ENCODE data around the gene ANXA2R. TPM values are rescaled to one million over a fixed set of nuclear protein-coding genes. Genes with fewer than 3 reads are reported as not detected.
A peak's percentile ranks its signal among the peaks of the same experiment; 100 is the strongest.

The ANXA2R gene
- total RNA-seq, 1 donor from 2014 or later, result 0.93 TPM

GRCh38 chr5:43019291-43019613, 20.9 kb downstream of the ANXA2R start:
- H3K9me3 Mint-ChIP-seq, result no peaks in the 10 kb centered on the region
- peak overlapping the region; percentile 90 for H3K4me3 Mint-ChIP-seq
- H3K36me3 Mint-ChIP-seq (ENCODE audit: low read depth), result peaks cover 5% of the 10 kb centered on the region
- no peaks in the 10 kb centered on the region for H3K27me3 Mint-ChIP-seq (ENCODE audit: insufficient read depth)
- H3K27ac Mint-ChIP-seq, result peak overlapping the region; percentile 97
- H3K4me1 Mint-ChIP-seq (ENCODE audit: low read depth), result peaks cover 46% of the 10 kb centered on the region
- DNase-seq (ENCODE audit: low spot score), result no peak
- intact Hi-C loops (cut with micrococcal nuclease), result loop anchor here (10.0 kb wide), 1 partner anchor 1144 kb away; the partner anchor contains the start of gene OXCT1

GRCh38 chr5:43017428-43017815, 22.7 kb downstream of the ANXA2R start:
- peaks cover 46% of the 10 kb centered on the region for H3K4me1 Mint-ChIP-seq (ENCODE audit: low read depth)
- no peak for DNase-seq (ENCODE audit: low spot score)
- H3K27me3 Mint-ChIP-seq (ENCODE audit: insufficient read depth), result no peaks in the 10 kb centered on the region
- peak overlapping the region; percentile 97 for H3K27ac Mint-ChIP-seq
- H3K4me3 Mint-ChIP-seq, result peak overlapping the region; percentile 90
- peaks cover 1% of the 10 kb centered on the region for H3K36me3 Mint-ChIP-seq (ENCODE audit: low read depth)
- intact Hi-C loops (cut with micrococcal nuclease), result loop anchor here (1.0 to 10.0 kb wide), 3 partner anchors 8 to 1143 kb away; partner anchors contain the start of gene OXCT1
- H3K9me3 Mint-ChIP-seq, result no peaks in the 10 kb centered on the region

DNA sequence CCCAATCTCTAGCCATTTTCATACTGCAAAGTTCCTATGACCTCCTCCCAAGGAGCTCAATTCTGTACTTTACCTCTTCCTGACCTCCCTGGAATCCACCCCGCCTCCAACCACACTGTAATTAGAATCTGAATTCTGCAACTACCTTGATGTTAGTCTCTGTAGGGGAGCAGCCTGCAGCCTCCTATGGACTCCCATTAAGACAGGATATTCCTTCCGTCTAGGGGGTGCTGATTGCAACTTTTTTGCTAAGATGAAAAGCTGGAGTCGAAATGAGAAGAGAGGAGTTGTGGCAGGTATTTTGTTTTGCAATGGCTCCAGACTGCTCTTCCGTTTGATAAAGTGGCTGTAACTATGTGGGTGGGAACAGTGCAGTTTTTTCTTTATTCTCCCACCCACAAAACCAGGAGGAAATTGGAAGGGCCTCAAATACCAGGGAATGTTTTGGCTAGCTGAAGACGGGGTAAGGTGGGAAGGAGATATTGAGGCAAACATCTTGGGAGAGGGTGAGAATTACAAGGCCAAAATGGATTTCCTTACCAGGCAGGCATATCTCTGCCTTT, 23.8 kb downstream of the ANXA2R start:
- peaks cover 1% of the 10 kb centered on the region for H3K36me3 Mint-ChIP-seq (ENCODE audit: low read depth)
- H3K27me3 Mint-ChIP-seq (ENCODE audit: insufficient read depth), result no peaks in the 10 kb centered on the region
- H3K4me1 Mint-ChIP-seq (ENCODE audit: low read depth), result peaks cover 49% of the 10 kb centered on the region
- no peaks in the 10 kb centered on the region for H3K9me3 Mint-ChIP-seq
- intact Hi-C loops (cut with micrococcal nuclease), result loop anchor here (10.0 kb wide), 1 partner anchor 1141 kb away; the partner anchor contains the start of gene OXCT1
- no peak for DNase-seq (ENCODE audit: low spot score)
- H3K27ac Mint-ChIP-seq, result peak overlapping the region; percentile 58
- H3K4me3 Mint-ChIP-seq, result peak overlapping the region; percentile 90

- no peak overlapping the region for H3K27ac Mint-ChIP-seq
- peaks cover 56% of the 10 kb centered on the region for H3K4me1 Mint-ChIP-seq (ENCODE audit: low read depth)
- no peaks in the 10 kb centered on the region for H3K27me3 Mint-ChIP-seq (ENCODE audit: insufficient read depth)
- H3K36me3 Mint-ChIP-seq (ENCODE audit: low read depth), result peaks cover 5% of the 10 kb centered on the region
- intact Hi-C loops (cut with micrococcal nuclease), result loop anchor here (10.0 kb wide), 1 partner anchor 1140 kb away; the partner anchor contains the start of gene OXCT1
- DNase-seq (ENCODE audit: low spot score), result no peak
- no peak overlapping the region for H3K4me3 Mint-ChIP-seq
- no peaks in the 10 kb centered on the region for H3K9me3 Mint-ChIP-seq
Observed at GRCh38 chr5:43014522-43014921, 25.6 kb downstream of the ANXA2R start.

GRCh38 chr5:43010935-43011315, 29.2 kb downstream of the ANXA2R start:
- H3K9me3 Mint-ChIP-seq, result no peaks in the 10 kb centered on the region
- peaks cover 5% of the 10 kb centered on the region for H3K36me3 Mint-ChIP-seq (ENCODE audit: low read depth)
- no peaks in the 10 kb centered on the region for H3K27me3 Mint-ChIP-seq (ENCODE audit: insufficient read depth)
- intact Hi-C loops (cut with micrococcal nuclease), result loop anchor here (10.0 kb wide), 1 partner anchor 1136 kb away; the partner anchor contains the start of gene OXCT1
- H3K4me1 Mint-ChIP-seq (ENCODE audit: low read depth), result peaks cover 55% of the 10 kb centered on the region
- H3K27ac Mint-ChIP-seq, result no peak overlapping the region
- DNase-seq (ENCODE audit: low spot score), result no peak
- peak overlapping the region; percentile 81 for H3K4me3 Mint-ChIP-seq

GRCh38 chr5:43008363-43009153, 31.6 kb downstream of the ANXA2R start:
- Mint-ChIP-seq H3K27me3 (ENCODE audit: insufficient read depth) (no peaks in the 10 kb centered on the region), H3K4me1 (ENCODE audit: low read depth) (peaks cover 41% of the 10 kb centered on the region), H3K9me3 (no peaks in the 10 kb centered on the region), H3K4me3 (peak overlapping the region; percentile 90), H3K36me3 (ENCODE audit: low read depth) (peaks cover 3% of the 10 kb centered on the region), H3K27ac (peak overlapping the region; percentile 96)
- intact Hi-C loops (cut with micrococcal nuclease), result loop anchor here (1.0 to 5.0 kb wide), 11 partner anchors 9 to 594 kb away; partner anchors contain the start of genes NIM1K, NNT, PAIP1 and TMEM267
- peak; percentile 86 for DNase-seq (ENCODE audit: low spot score)

DNA sequence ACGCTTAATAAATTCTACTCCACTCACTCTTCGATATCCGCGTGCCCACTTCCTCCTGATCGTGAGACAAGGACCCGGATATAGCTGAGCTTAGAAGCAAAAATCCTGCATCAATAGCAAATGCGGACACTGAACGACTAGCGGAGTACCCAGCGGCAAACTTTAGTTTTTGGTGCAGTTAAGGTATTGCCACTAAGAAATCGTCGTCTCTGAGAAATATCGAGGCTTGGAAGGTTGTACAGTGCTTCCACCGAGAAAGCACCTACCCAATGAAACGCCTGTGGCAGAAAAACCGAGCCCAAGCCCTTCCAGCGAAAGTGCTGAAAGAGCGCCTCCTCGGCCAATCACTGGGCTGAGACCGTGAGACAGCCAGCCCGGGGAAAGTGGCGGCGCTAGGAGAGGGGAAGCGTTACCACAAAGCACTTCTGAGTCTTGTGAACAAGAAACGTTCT, 32.2 kb downstream of the ANXA2R start:
- no peaks in the 10 kb centered on the region for H3K27me3 Mint-ChIP-seq (ENCODE audit: insufficient read depth)
- H3K4me3 Mint-ChIP-seq, result peak overlapping the region; percentile 90
- H3K4me1 Mint-ChIP-seq (ENCODE audit: low read depth), result peaks cover 41% of the 10 kb centered on the region
- no peaks in the 10 kb centered on the region for H3K9me3 Mint-ChIP-seq
- intact Hi-C loops (cut with micrococcal nuclease), result loop anchor here (1.0 to 5.0 kb wide), 13 partner anchors 13 to 594 kb away; partner anchors contain the start of genes ANXA2R, NIM1K, NNT and PAIP1
- DNase-seq (ENCODE audit: low spot score), result peak; percentile 80
- peak overlapping the region; percentile 96 for H3K27ac Mint-ChIP-seq
- H3K36me3 Mint-ChIP-seq (ENCODE audit: low read depth), result peaks cover 3% of the 10 kb centered on the region

DNA sequence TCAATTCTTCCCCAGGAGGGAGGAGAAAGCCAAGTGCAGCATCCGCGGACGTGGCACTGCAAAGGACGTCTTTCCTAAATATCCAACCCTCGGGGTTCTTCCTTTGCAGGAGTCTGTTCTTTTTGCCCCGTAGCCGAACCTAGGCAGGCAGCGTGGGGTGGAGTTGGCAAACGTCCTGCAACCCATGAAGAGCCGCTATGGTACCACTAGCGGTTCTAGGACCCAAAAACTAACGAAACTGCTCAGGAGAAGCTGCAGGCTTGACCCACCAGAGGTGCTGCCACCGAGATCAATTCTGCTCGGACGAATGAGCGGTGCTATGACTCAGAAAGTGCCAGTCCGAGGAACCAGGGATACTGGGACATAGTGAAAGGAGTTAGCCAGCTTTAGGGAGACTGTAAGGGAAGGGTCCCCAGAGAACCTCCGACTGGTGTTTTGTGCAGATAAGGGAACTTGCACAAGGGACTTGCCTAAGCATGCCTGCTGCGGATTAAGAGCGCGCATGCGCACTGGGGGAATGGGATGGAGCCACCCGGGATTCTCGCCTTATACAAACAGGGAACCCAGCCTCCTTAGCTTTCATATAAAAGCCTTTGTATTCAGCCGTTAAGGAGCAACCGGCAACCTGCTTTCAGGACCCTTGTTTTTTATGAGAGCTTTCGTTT, 32.7 kb downstream of the ANXA2R start:
- intact Hi-C loops (cut with micrococcal nuclease), result loop anchor here (1.0 to 5.0 kb wide), 6 partner anchors 13 to 595 kb away; partner anchors contain the start of genes ANXA2R, NIM1K, NNT and TMEM267
- DNase-seq (ENCODE audit: low spot score), result peak; percentile 72
- peaks cover 41% of the 10 kb centered on the region for H3K4me1 Mint-ChIP-seq (ENCODE audit: low read depth)
- H3K4me3 Mint-ChIP-seq, result peak overlapping the region; percentile 90
- no peaks in the 10 kb centered on the region for H3K27me3 Mint-ChIP-seq (ENCODE audit: insufficient read depth)
- H3K27ac Mint-ChIP-seq, result peak overlapping the region; percentile 96
- peaks cover 3% of the 10 kb centered on the region for H3K36me3 Mint-ChIP-seq (ENCODE audit: low read depth)
- H3K9me3 Mint-ChIP-seq, result no peaks in the 10 kb centered on the region

GRCh38 chr5:43006424-43007202, 33.5 kb downstream of the ANXA2R start:
- peaks cover 41% of the 10 kb centered on the region for H3K4me1 Mint-ChIP-seq (ENCODE audit: low read depth)
- H3K9me3 Mint-ChIP-seq, result no peaks in the 10 kb centered on the region
- no peaks in the 10 kb centered on the region for H3K27me3 Mint-ChIP-seq (ENCODE audit: insufficient read depth)
- H3K27ac Mint-ChIP-seq, result peak overlapping the region; percentile 96
- intact Hi-C loops (cut with micrococcal nuclease), result loop anchor here (1.0 to 5.0 kb wide), 6 partner anchors 14 to 596 kb away; partner anchors contain the start of genes ANXA2R, NIM1K, NNT and TMEM267
- H3K36me3 Mint-ChIP-seq (ENCODE audit: low read depth), result peaks cover 3% of the 10 kb centered on the region
- peak overlapping the region; percentile 90 for H3K4me3 Mint-ChIP-seq
- DNase-seq (ENCODE audit: low spot score), result no peak

GRCh38 chr5:43005031-43005430, 35.1 kb downstream of the ANXA2R start:
- Mint-ChIP-seq H3K9me3 (no peaks in the 10 kb centered on the region), H3K27ac (no peak overlapping the region), H3K4me1 (ENCODE audit: low read depth) (peaks cover 27% of the 10 kb centered on the region), H3K36me3 (ENCODE audit: low read depth) (no peaks in the 10 kb centered on the region), H3K27me3 (ENCODE audit: insufficient read depth) (peaks cover 8% of the 10 kb centered on the region), H3K4me3 (no peak overlapping the region)
- no peak for DNase-seq (ENCODE audit: low spot score)
- intact Hi-C loops (cut with micrococcal nuclease), result loop anchor here (5.0 kb wide), 3 partner anchors 187 to 597 kb away; partner anchors contain the start of genes NIM1K, NNT and TMEM267

DNA sequence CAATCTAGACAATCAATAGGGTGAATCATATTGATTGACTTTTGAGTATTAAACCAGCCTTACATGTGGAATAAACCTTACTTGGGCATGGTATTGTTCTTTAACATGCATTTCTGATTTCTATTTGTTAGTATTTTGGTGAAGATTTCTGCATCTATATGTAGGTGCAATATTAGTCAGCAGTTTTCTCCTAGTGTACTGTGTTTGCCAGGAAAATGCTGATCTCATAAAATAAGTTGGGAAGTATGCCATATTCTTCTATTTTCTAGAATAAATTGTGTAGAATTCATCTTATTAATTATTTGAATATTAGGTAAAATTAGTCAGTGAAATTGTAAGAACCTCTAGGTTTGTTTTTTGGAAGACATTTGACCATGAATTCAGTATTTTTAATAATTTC, 38.4 kb downstream of the ANXA2R start:
- Mint-ChIP-seq H3K27me3 (ENCODE audit: insufficient read depth) (peaks cover 8% of the 10 kb centered on the region), H3K27ac (no peak overlapping the region), H3K9me3 (no peaks in the 10 kb centered on the region), H3K36me3 (ENCODE audit: low read depth) (peaks cover 3% of the 10 kb centered on the region), H3K4me1 (ENCODE audit: low read depth) (peaks cover 6% of the 10 kb centered on the region), H3K4me3 (no peak overlapping the region)
- intact Hi-C loops (cut with micrococcal nuclease), result no loop called here
- DNase-seq (ENCODE audit: low spot score), result no peak

GRCh38 chr5:43000914-43001313, 39.2 kb downstream of the ANXA2R start:
- DNase-seq (ENCODE audit: low spot score), result no peak
- no peak overlapping the region for H3K27ac Mint-ChIP-seq
- peaks cover 13% of the 10 kb centered on the region for H3K4me1 Mint-ChIP-seq (ENCODE audit: low read depth)
- H3K9me3 Mint-ChIP-seq, result no peaks in the 10 kb centered on the region
- H3K27me3 Mint-ChIP-seq (ENCODE audit: insufficient read depth), result peaks cover 8% of the 10 kb centered on the region
- intact Hi-C loops (cut with micrococcal nuclease), result no loop called here
- H3K4me3 Mint-ChIP-seq, result no peak overlapping the region
- H3K36me3 Mint-ChIP-seq (ENCODE audit: low read depth), result peaks cover 3% of the 10 kb centered on the region
